Adrenal gland (tissue), 19 donors: ENCODE results near the gene DMC1. TPM values are rescaled to one million over a fixed set of nuclear protein-coding genes. Genes with fewer than 3 reads are reported as not detected.
"Not testable (repeated sequence)": the region's sequence is repeated elsewhere in the genome, so short reads cannot be mapped to it uniquely, and the experiment has no call there.

Experiments used
- DNase-seq, 7 donors: peaks; one replicate each; pipeline ENCODE4 v3.0.0-alpha.2; 2019 to 2020
- H3K27ac ChIP-seq, 5 donors: fragments of 200-600 bp; sonication (generic) in 4 of 5; 1 replicate in 3 of 5; 2 replicates in 2 of 5; pipeline versions ENCODE4 v1.5.1 to v1.8.0; 2016 to 2020; ENCODE audit warnings: mild to moderate bottlenecking in 1 of 5
- H3K27me3 ChIP-seq: fragments of 200-600 bp; 2 replicates; pipeline ENCODE4 v1.8.0; 2021
- H3K36me3 ChIP-seq, 2 donors: fragments of 200-600 bp; replicated peaks in 1 of 2; 1 replicate in 1 of 2; 2 replicates in 1 of 2; pipeline versions ENCODE4 v1.5.1 to v1.8.0; 2018 to 2022
- H3K4me1 ChIP-seq, 2 donors: fragments of 200-600 bp; replicated peaks in 1 of 2; 1 replicate in 1 of 2; 2 replicates in 1 of 2; pipeline versions ENCODE4 v1.5.1 to v1.8.0; 2018 to 2021
- H3K4me3 ChIP-seq, 4 donors: fragments of 200-600 bp; sonication (generic) in 3 of 4; one replicate each; pipeline ENCODE4 v1.5.1; 2016 to 2018
- H3K9me3 ChIP-seq, 3 donors: fragments of 200-600 bp; sonication (generic) in 1 of 3; replicated peaks in 1 of 3; 1 replicate in 2 of 3; 2 replicates in 1 of 3; pipeline versions ENCODE4 v1.5.1 to v1.8.0; 2016 to 2021
- CTCF ChIP-seq, 6 experiments: fragments of 450-650 bp in 4 of 6; fragments of 200-600 bp in 2 of 6; sonication (generic) in 1 of 6; IDR thresholded peaks; 1 replicate in 5 of 6; 2 replicates in 1 of 6; pipeline versions ENCODE4 v1.5.1 to v1.8.0; 2016 to 2021; ENCODE audit warnings: antibody characterized with exemption in 6 of 6, mild to moderate bottlenecking in 2 of 6, moderate library complexity in 1 of 6
- POLR2A ChIP-seq, 2 donors: fragments of 450-650 bp; IDR thresholded peaks; one replicate each; pipeline ENCODE4 v1.6.1; 2017; ENCODE audit warnings: antibody characterized with exemption in 2 of 2, mild to moderate bottlenecking in 2 of 2, moderate library complexity in 1 of 2
- WGBS, 4 donors: extraction: QIAGEN DNeasy Blood & Tissue Kit in 2 of 4; methylation state at CpG; one replicate each; pipeline versions ENCODE4 v1.1.5 to v1.1.7; 2013 to 2017; 5-methylcytosine and 5-hydroxymethylcytosine counted together
- intact Hi-C, 2 donors: fragments of 100-400 bp; cut with DNase I; formaldehyde crosslinking; loops; one replicate each; pipeline versions ENCODE4 v1.14.1 to v1.15.0; 2022 to 2023
- long read RNA-seq, 10 donors: library from polyadenylated mRNA in 3 of 10; unstranded in 2 of 10; stranded (forward) in 1 of 10; transcript quantifications; one replicate each; pipeline ENCODE4 v2.0.0 and lab custom pipeline, GENCODE V29; 2021 to 2026
- polyA plus RNA-seq, 3 donors: library from polyadenylated mRNA; stranded (reverse); fragments of 200-250 nt in 2 of 3; fragments of 350-450 nt in 1 of 3; fragmentation: Illumina TruSeq in 1 of 3; extraction: RNeasy Lipid Tissue Mini Kit (QIAGEN cat#74804) in 1 of 3; gene quantifications; one replicate each; pipeline ENCODE4 v1.2.3, GENCODE V29; 2013 to 2014
- total RNA-seq, 9 donors: library from RNA; depleted of rRNA in 4 of 9; stranded (reverse); fragments of >200 nt in 4 of 9; fragments of 120-200 nt in 1 of 9; fragmentation: NEBNext Ultra II Directional in 1 of 9; extraction: Animal tissue kit (Norgen Biotek cat#: 25700) in 1 of 9; gene quantifications; one replicate each; pipeline versions ENCODE4 v1.1.0 to v1.2.4, GENCODE V29; 2013 to 2023
- donor health status: healthy with polysubstance abuse.
- donor health status: Bipolar disorder and iron deficiency.
- donor health status: DM: yes; HTN: yes; CAD: no.
- donor health status: DM: no; HTN: no; CAD: no.
- donor health status: DM: no; HTN: no; CAD: no.
- donor health status: DM: yes; HTN: yes; CAD: no.

The DMC1 gene
- 10 to 100 TPM in 1 of 9 donors, 1 to 10 TPM in 1, under 1 TPM in 5, not detected in 2; 0.11 to 28.9 (median 0.83) TPM for total RNA-seq
- polyA plus RNA-seq, result under 1 TPM; 0.08 to 0.22 (median 0.13) TPM
- long read RNA-seq, donor 1, result 0 reads
- long read RNA-seq, donor 2, result 0 reads
- long read RNA-seq, donor 3, result 0 reads
- long read RNA-seq, donor 4, partial matches to known transcripts, result 0 of 1 reads
- long read RNA-seq, donor 4, other reads (novel, unspliced or antisense), result 1 of 1 reads
- long read RNA-seq, donor 5, result 0 reads
- long read RNA-seq, donor 6, result 0 reads
- long read RNA-seq, donor 7, result 0 reads
- long read RNA-seq, donor 8, result 0 reads
- long read RNA-seq, donor 9, result 0 reads
- long read RNA-seq, donor 10, result 0 reads

- Histone ChIP-seq H3K27ac (peak within 1 kb of the TSS in 2 of 5 donors; percentile 55 to 82), H3K4me3 (peak within 1 kb of the TSS in 2 of 4 donors; percentile 52 to 64), H3K36me3 (no peaks in the 10 kb centered on the region), H3K9me3 (peaks cover 0 to 7% (median 0%) of the 10 kb centered on the region in 3 donors), H3K27me3 (no peaks in the 10 kb centered on the region), H3K4me1 (peaks cover 0 to 11% of the 10 kb centered on the region in 2 donors)
- peak; percentile 87 to 95 (median 93) for DNase-seq
- 3 to 4% (median 3%) methylated on average over 29 to 63 of the region's 64 CpGs for WGBS, 4 donors
- intact Hi-C loops, result loop anchor here (5.0 to 10.0 kb wide), 2 partner anchors 505 to 518 kb away; no protein-coding TSS in a partner anchor
- TF ChIP-seq CTCF (IDR thresholded peaks at IDR 0.05) (no peak), POLR2A (IDR thresholded peaks at IDR 0.05) (peak in 1 of 2 donors; percentile 21)
Measured at GRCh38 chr22:38569972-38570778, at the start of gene DMC1. DMC1 (minus strand) TSS chr22:38570183; CDS start chr22:38568256, 1,927 bp downstream.

- intact Hi-C loops, result no loop called here
- 90 to 98% (median 93%) methylated on average over 2 of the region's 2 CpGs for WGBS, 4 donors
- no peak for TF ChIP-seq POLR2A (IDR thresholded peaks at IDR 0.05)
- no peak for TF ChIP-seq CTCF (IDR thresholded peaks at IDR 0.05)
Measured at GRCh38 chr22:38618682-38619081, 48.7 kb upstream of the DMC1 start.

GRCh38 chr22:38618258-38618657 lies 48.3 kb upstream of the DMC1 start:
- H3K4me1 ChIP-seq, result no peaks in the 10 kb centered on the region
- no peaks in the 10 kb centered on the region for H3K9me3 ChIP-seq
- no peaks in the 10 kb centered on the region for H3K27me3 ChIP-seq
- H3K27ac ChIP-seq, result no peak overlapping the region
- no peak for DNase-seq
- 92 to 94% (median 93%) methylated on average over 1 of the region's 1 CpG for WGBS, 4 donors
- no peaks in the 10 kb centered on the region for H3K36me3 ChIP-seq
- no peak overlapping the region for H3K4me3 ChIP-seq
- intact Hi-C loops, result no loop called here
- no peak for TF ChIP-seq CTCF (IDR thresholded peaks at IDR 0.05)
- no peak for TF ChIP-seq POLR2A (IDR thresholded peaks at IDR 0.05)

More at GRCh38 chr22:38618682-38619081, 48.7 kb upstream of the DMC1 start:
- no peaks in the 10 kb centered on the region for H3K36me3 ChIP-seq
- no peak for DNase-seq
- no peaks in the 10 kb centered on the region for H3K27me3 ChIP-seq
- no peaks in the 10 kb centered on the region for H3K4me1 ChIP-seq
- no peaks in the 10 kb centered on the region for H3K9me3 ChIP-seq
- no peak overlapping the region for H3K4me3 ChIP-seq
- no peak overlapping the region for H3K27ac ChIP-seq

GRCh38 chr22:38615064-38615405 lies 45.1 kb upstream of the DMC1 start:
- H3K27ac ChIP-seq, H3K4me1 ChIP-seq, DNase-seq, H3K36me3 ChIP-seq, H3K27me3 ChIP-seq, H3K9me3 ChIP-seq, H3K4me3 ChIP-seq, intact Hi-C loops: not testable (repeated sequence)
- 87 to 94% (median 90%) methylated on average over 9 of the region's 9 CpGs for WGBS, 4 donors
